NOMO-1 treated with DMSO at 0.1 percent for 48 hours (cell line): ENCODE data around the gene CDC37L1.

Experiments
- DNase-seq: peaks from one replicate; lab custom pipeline; 2025; ENCODE audit not compliant: unreplicated experiment; lab: John Stamatoyannopoulos, UW

The CDC37L1 gene

GRCh38 chr9:4713849-4714248 lies 34.5 kb downstream of the CDC37L1 start:
- DNase-seq: no peak

DNA sequence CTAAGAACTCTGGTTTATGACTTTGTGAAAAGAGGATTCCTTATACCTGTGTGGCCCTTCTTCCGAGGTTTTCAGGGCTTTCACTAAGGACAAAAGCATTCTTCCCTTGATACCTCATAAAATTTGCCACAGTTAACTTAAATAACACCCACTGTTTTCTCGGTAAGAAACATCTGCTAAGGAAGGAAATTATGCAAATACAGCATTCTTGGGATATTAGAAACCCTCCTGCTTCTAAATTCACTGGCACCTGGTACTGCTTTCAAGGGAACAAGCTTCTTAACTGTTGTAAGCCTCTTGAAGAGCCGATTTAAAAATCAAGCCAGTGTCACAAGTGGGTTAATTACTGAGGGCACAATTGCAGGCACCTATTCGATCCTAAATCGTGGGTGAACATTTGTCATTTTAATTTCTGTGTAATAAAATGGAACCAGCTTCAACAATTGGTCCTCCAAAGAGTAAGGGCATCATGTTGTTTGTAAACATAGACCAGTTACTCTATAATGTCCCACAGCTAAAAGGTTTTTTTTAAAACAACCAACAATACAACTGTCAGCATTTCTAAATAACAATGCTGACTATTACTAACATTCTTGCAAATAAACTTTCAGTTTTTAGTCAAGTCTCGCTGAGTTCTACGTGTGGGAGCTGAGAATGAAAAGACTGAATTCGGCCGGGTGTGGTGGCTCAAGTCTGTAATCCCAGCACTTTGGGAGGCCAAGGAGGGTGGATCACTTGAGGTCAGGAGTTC lies 35.1 kb downstream of the CDC37L1 start:
- no peak for DNase-seq

GRCh38 chr9:4716163-4716562 lies 36.8 kb downstream of the CDC37L1 start:
- DNase-seq: no peak

DNA sequence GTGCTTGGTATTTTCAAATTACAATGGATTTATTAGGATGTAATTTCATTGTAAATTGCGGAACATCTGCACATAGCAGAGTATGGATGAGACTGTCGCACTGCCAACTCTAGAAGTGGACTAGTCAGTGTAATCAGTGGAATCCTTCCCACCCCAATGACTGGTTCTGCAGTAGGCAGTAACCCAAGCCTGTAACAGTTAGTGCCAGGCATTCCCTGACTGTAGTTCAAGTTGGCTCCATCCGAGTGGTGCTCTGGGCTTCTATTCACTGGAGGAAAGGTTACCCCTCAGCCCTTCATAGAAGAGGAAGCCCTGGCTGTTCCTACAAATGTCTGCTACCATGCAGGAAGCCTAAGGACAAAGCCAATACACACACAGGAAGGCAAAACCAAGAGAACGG lies 38.4 kb downstream of the CDC37L1 start:
- DNase-seq: no peak

- DNase-seq: no peak
Measured at GRCh38 chr9:4718911-4719310, 39.5 kb downstream of the CDC37L1 start.

DNA sequence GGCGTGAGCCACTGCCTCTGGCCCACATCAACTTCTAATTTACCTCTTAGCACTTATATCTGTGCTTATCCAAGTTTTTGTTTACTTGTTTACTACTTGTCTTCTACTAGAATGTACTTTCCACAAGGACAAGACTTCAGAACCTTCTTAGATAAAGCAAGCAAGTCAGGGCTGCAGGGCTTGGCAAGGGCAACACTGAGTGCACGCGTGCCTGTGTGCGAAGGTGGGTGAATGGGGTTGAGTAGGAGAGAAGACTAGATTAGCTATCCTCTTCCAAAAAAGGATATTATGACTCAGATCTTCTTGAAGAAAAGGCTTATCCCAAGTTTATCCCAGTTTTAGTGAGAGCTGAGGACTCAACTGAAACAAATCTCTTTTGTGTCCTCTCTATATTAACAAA lies 42.4 kb downstream of the CDC37L1 start:
- no peak for DNase-seq

DNA sequence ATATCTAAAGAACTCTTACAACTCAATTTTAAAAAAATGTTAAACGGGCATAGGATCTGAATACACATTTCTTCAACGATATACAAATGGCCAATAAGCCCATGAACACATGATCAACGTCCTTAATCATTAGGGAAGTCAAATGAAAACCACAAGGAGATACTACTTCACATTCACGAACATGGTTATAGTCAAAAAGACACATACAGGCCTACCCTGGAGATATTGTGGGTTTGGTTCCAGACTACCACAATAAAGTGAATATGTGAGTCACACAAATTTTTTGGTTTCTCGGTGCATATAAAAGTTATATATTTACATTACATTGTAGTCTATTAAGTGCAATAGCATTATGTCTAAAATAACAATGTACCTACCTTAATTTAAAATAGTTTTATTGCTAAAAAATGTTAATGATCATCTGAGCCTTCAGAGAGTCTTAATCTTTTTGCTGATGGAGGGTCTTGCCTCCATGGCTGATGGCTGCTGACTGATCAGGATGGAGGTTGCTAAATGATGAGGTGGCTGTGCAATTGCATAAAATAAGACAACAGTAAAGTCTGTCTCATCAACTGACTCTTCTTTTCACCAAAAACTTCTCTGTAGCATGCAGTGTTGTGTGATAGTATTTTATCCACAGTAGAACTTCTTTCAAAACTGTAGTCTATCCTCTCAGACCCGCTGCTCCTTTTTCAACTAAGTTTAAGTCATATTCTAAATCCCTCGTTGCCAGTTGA lies 46.5 kb downstream of the CDC37L1 start:
- DNase-seq: no peak

DNA sequence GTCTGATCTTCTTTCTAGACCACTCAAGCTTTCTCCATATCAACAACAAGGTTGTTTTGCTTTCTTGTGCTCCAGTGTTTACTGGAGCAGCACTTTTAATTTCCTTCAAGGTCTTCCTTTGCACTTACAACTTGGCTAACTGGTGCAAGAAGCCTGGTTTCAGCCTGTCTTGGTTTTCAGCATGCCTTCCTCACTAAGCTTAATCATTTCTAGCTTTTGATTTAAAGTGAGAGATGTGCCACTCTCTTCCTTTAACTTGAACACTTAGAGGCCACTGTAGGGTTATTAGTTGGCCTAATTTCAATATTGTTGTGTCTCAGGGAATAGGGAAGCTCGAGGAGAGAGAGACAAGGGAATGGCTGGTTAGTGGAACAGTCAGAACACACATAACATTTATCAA lies 48.2 kb downstream of the CDC37L1 start:
- DNase-seq: no peak

DNA sequence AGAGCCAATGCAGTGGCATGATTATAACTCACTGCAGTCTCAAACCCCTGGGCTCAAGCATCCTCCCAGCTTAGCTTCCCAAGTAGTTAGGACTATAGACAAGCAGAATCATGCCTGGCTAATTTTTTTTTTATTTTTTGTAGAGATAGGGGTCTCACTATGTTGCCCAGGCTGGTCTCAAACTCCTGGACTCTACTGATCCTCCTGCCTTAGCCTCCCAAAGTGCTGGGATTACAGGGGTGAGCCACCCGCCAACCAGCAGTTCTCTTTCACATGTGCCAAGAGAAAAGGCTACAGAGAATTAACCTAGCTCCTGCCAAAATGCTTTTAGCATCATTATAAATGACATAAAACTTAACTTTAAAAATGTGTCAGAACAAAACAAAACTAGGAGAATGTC lies 53.5 kb downstream of the CDC37L1 start:
- no peak for DNase-seq

GRCh38 chr9:4734150-4734549 lies 54.8 kb downstream of the CDC37L1 start:
- DNase-seq: no peak

GRCh38 chr9:4738866-4739586 lies 59.7 kb downstream of the CDC37L1 start:
- DNase-seq: no peak

- no peak for DNase-seq
Measured at GRCh38 chr9:4739587-4740387, 60.4 kb downstream of the CDC37L1 start.

- no peak for DNase-seq
Measured at GRCh38 chr9:4740388-4740637, 60.9 kb downstream of the CDC37L1 start.

- peak; percentile 59 for DNase-seq
Measured at GRCh38 chr9:4740638-4741364, 61.4 kb downstream of the CDC37L1 start, which contains the start of gene AK3. AK3 (minus strand) TSS chr9:4741202; CDS start chr9:4741087, 115 bp downstream.

DNA sequence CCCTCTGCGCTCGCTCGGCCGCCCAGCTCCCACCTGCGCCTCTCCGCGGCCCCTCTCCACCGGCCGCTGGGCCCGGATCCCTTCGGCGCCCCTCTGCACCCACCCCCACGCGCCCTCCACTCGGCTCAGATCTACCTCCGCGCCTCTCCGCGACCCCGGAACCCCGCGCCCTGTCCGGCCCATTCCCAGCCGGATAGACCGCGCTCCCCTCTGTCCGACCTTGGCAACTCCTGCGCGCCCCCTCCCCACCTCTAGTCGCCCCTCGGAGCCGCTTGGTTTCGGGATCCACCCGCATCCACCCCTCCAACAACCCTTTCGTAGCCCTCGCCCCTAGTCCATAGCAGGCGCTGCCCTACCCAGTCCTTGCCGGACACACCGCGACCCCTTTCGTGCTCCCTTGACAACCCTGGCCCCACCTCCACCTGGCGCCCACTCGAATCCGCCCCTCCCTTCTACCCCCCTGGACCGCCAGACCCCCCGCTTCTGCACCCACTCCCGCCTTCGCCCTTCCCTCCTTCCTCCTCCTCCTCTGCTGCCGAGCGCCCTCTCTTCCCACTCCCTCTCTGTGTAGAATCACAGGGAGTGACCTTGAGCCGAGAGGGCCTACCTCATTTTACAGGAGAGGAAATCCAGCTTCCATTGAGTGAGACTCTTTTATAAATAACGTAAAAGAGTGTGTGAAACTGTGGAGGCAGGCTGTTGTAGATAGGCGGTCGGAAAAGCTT lies 62.2 kb downstream of the CDC37L1 start:
- no peak for DNase-seq

GRCh38 chr9:4742246-4742645 lies 62.9 kb downstream of the CDC37L1 start:
- no peak for DNase-seq

DNA sequence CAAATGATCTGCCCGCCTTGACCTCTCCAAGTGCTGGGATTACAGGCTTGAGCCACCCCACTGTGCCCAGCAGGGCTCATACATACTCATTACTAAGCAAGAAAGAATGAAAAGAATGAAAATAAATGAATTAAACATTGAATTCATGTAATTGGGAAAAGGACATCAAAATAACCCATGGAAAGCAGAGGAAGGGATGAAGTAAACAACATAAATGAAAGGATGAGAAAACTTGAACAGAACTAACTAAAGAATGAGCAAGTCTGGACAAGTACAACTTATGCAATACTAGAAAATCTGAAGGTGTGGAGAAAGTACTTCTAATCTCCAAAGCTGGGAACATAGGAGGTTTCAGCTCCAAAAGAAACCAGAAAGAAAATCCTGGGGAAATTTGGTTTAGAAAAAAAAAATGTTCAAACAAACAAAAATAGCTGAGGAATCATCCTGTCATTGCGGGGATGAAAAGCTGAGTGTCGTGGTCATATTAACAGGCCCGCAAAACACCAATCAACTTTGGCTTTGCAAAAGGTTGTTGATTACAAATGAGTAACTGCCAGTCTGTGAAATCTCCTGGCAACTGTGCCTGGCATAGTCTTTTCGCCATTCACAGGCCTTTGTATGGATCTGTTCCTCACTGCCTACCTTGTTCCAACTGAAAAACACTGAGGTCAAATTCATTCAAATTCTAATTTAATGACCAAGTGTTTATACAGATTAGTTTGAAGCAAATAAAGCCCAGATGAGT lies 63.9 kb downstream of the CDC37L1 start:
- DNase-seq: no peak

DNA sequence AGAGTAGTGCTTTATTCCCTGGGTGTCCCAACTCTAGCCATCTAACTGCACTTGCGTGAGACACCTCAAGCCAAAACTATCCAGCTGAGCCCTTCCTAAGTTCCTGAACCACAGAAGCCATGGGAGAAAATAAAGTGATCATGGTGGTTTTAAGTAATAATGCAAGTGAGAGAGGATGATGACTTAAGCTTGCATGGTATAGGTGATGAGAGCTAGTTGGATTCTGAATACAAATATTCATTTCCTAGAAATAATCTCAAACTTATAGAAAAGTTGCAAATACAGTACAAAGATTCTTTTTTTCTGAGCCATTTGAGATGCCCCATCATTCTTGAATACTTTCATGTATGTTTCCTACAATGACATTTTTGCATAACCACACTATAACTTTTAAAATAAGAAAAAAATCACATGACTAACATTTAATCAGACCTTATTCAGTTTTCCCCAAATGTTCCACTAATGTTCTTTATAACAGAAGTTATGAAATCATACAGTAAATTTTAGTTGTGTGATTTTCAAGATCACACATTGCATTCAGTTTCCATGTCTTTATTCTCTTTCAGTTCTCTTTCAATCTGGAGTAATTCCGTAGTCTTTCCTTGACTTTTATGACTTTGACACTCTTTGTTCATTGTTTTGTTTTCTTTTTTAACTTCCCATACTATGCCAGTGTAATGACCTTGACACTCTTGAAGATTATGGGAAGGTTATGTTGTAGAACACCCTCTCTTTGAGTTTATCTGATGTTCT lies 67.1 kb downstream of the CDC37L1 start:
- DNase-seq: no peak

DNA sequence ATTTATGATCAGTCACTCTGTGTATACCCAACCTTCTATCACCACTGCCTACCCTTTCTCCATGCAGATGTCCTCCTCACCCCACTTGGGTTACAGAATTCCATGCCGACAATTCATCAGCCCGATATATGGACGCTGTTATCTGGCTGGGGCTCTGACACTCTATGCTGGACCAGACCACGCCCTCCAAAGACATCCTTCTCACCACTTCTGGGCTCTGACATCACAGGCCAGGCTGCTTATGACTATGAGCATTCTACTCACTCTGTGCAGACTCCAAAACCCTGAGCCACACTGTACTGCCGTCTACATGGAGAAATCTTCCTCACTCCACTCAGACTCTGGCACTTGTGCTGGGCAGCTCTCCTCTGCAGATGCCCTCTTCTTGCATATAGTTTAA lies 69.2 kb downstream of the CDC37L1 start:
- no peak for DNase-seq
